NT2/D1 (cell line): ENCODE results near the gene CUL3.
"Not testable (repeated sequence)": the region's sequence is repeated elsewhere in the genome, so short reads cannot be mapped to it uniquely, and the experiment has no call there.

Experiments used
- DNase-seq: peaks from one replicate; pipeline ENCODE4 v3.0.0-alpha.2; 2011; ENCODE audit warnings: low read depth, low spot score
- H3K27me3 ChIP-seq: 2 replicates; pipeline ENCODE4 v1.6.0; 2011; ENCODE audit warnings: mild to moderate bottlenecking; ENCODE audit not compliant: insufficient read length, insufficient read depth
- H3K36me3 ChIP-seq: 2 replicates; pipeline ENCODE4 v1.6.1; 2011; ENCODE audit warnings: mild to moderate bottlenecking, low read length, mixed read lengths; ENCODE audit not compliant: insufficient read depth, insufficient read length
- H3K4me1 ChIP-seq: 2 replicates; pipeline ENCODE4 v1.5.1; 2011; ENCODE audit not compliant: insufficient read depth, insufficient read length
- H3K4me3 ChIP-seq: 2 replicates; pipeline ENCODE4 v1.5.1; 2011; ENCODE audit warnings: low read depth; ENCODE audit not compliant: insufficient read length
- H3K9ac ChIP-seq: 2 replicates; pipeline ENCODE4 v1.6.0; 2011; ENCODE audit warnings: low read depth; ENCODE audit not compliant: insufficient read length
- H3K9me3 ChIP-seq: 2 replicates; pipeline ENCODE4 v1.5.1; 2011; ENCODE audit warnings: mild to moderate bottlenecking, low read length; ENCODE audit not compliant: insufficient read depth
- SUZ12 ChIP-seq: IDR thresholded peaks from 2 replicates; pipeline ENCODE4 v1.6.1; 2011; ENCODE audit not compliant: insufficient read length, insufficient read depth; ENCODE audit errors: extremely low read depth
- YY1 ChIP-seq: IDR thresholded peaks from 2 replicates; pipeline ENCODE4 v1.6.1; 2011; ENCODE audit not compliant: insufficient read length, insufficient read depth
- ZNF274 ChIP-seq: IDR thresholded peaks from 2 replicates; pipeline ENCODE4 v1.6.1; 2011; ENCODE audit warnings: mild to moderate bottlenecking, low read depth, low read length

CUL3 gene

DNA sequence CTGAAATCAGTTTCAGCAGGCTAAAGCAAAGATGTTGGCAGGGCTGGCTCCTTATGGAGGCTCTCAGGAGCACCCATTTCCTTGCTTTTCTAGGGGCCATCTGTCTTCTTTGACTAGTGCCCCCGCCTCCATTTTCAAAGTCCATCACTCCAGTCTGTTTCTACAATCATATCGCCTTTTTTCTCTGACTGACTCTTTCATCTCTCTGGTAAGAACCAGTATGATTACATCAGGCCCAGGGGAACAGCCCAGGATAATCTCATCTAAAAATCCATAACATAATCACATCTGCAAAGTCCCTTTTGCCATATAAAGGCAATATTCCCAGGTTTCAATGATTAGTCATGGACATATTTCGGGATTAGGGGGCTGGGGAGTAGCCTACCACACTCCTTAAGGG, 57.0 kb downstream of the CUL3 start:
- DNase-seq: no peak
- Histone ChIP-seq H3K36me3 (peaks cover 22% of the 10 kb centered on the region), H3K9ac (no peak overlapping the region), H3K9me3 (no peaks in the 10 kb centered on the region), H3K4me3 (no peak overlapping the region), H3K27me3 (no peaks in the 10 kb centered on the region), H3K4me1 (no peaks in the 10 kb centered on the region)
- TF ChIP-seq SUZ12 (no peak), YY1 (no peak), ZNF274 (no peak)

DNA sequence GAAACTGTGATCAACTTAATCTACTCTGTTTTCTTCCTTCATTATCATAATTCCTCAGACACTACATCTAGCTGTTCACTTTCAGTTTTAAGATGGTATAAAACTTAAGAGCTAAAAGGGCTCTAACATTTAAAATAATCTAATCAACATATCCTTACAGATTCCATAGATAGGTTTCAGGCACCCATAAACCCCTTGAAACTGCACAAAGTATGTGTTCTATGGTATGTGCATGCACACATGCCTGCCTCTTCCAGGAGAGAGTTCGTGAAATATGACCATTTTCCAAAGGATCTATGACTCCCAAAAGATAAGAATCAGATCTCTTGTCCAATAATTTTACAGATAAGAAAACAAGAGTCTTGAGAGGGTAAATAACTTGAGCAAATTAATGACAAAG, 59.4 kb downstream of the CUL3 start:
- H3K27me3 ChIP-seq: no peaks in the 10 kb centered on the region
- H3K36me3 ChIP-seq: peaks cover 11% of the 10 kb centered on the region
- no peak overlapping the region for H3K9ac ChIP-seq
- no peaks in the 10 kb centered on the region for H3K4me1 ChIP-seq
- H3K9me3 ChIP-seq: no peaks in the 10 kb centered on the region
- TF ChIP-seq ZNF274 (no peak), YY1 (no peak), SUZ12 (no peak)
- no peak for DNase-seq
- no peak overlapping the region for H3K4me3 ChIP-seq

DNA sequence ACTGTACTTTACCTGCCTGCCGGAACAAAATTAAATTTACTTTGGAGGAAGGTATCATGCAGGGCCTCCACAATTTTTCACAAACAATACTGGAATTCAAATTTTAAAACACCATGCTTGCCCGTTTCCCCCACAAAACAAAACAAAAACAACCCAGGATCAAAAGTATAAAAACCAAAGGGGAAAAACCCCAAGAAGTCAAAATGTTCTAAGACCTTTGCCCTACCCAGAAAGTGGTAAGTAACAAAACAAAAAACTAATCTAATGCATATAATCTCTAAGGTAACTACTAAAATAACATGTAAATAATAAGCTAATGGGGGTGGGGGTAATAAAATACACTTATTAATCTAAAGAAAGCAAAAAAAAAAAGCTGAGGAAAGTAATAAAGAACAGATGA, 60.5 kb downstream of the CUL3 start:
- Histone ChIP-seq H3K27me3 (no peaks in the 10 kb centered on the region), H3K4me1 (no peaks in the 10 kb centered on the region), H3K9ac (no peak overlapping the region), H3K4me3 (no peak overlapping the region), H3K36me3 (peaks cover 9% of the 10 kb centered on the region), H3K9me3 (no peaks in the 10 kb centered on the region)
- TF ChIP-seq ZNF274 (no peak), SUZ12 (no peak)
- no peak for DNase-seq

- Histone ChIP-seq H3K4me1 (no peaks in the 10 kb centered on the region), H3K36me3 (peaks cover 7% of the 10 kb centered on the region), H3K9me3 (no peaks in the 10 kb centered on the region), H3K9ac (no peak overlapping the region), H3K27me3 (no peaks in the 10 kb centered on the region), H3K4me3 (no peak overlapping the region)
- TF ChIP-seq YY1: no peak
- no peak for TF ChIP-seq ZNF274
- TF ChIP-seq SUZ12: no peak
- DNase-seq: no peak
Measured at GRCh38 chr2:224523626-224524577, 61.3 kb downstream of the CUL3 start.

GRCh38 chr2:224522483-224522882, 62.7 kb downstream of the CUL3 start:
- not testable (repeated sequence) for H3K36me3 ChIP-seq, H3K4me3 ChIP-seq, DNase-seq, H3K27me3 ChIP-seq, H3K9ac ChIP-seq, H3K4me1 ChIP-seq, H3K9me3 ChIP-seq

DNA sequence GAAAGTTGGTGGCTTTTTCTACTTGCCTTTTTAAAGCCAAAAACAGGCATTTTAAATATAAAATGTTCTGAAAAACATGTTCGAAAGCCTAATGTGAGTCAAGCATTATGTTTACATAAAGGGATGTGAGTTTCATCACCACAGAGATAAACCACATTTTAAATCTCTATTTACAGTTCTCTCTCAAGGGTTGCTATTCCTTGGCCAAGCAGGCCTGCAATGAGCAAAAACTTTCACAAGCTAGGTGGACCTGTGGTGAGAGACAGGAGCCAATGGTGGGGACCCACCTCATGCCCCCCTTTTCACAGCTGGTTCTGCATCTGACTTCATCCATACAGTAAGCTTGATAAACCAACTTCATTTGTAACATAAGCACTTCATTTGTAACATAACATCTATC, 65.1 kb downstream of the CUL3 start:
- peaks cover 4% of the 10 kb centered on the region for H3K36me3 ChIP-seq
- no peaks in the 10 kb centered on the region for H3K9me3 ChIP-seq
- H3K4me1 ChIP-seq: no peaks in the 10 kb centered on the region
- no peak overlapping the region for H3K9ac ChIP-seq
- no peak overlapping the region for H3K4me3 ChIP-seq
- no peaks in the 10 kb centered on the region for H3K27me3 ChIP-seq
- TF ChIP-seq SUZ12: no peak
- no peak for TF ChIP-seq ZNF274
- TF ChIP-seq YY1: no peak
- DNase-seq: no peak

DNA sequence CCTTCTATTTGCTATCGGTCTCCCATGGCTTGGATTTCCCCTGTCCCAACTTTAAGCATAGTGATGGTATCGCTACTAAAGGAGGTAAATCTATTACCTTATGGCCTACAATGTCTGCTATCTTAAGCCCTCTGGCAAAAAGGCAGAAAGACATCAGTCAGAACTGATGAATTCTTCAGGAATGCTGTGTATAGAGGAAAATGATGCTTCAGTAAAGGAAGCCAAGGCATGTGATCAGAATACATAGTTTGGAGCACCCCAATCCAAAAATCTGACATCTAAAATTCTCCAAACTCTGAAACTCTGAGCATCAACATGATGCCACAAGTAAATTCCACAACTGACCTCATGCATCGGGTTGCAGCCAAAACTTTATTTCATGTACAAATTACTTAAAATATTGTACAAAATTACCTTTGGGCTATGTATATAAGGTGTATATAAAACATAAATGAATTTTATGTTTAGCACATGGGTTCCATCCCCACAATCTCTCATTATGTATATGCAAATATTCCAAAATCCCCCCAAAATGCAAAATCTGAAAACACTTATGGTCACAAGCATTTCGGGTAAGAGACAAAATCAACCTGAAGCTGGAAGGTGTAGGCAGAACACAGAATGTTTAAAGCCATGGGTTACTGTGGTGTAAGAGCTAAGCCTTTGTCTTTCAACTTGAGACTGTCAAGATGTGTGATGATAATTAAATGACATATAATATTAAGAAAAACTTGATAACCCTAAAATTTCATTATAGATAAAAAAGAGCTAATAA, 66.2 kb downstream of the CUL3 start:
- DNase-seq: no peak
- H3K36me3 ChIP-seq: peaks cover 9% of the 10 kb centered on the region
- H3K9me3 ChIP-seq: no peaks in the 10 kb centered on the region
- H3K9ac ChIP-seq: no peak overlapping the region
- H3K4me3 ChIP-seq: no peak overlapping the region
- no peaks in the 10 kb centered on the region for H3K27me3 ChIP-seq
- TF ChIP-seq ZNF274: no peak
- no peak for TF ChIP-seq SUZ12
- TF ChIP-seq YY1: no peak
- no peaks in the 10 kb centered on the region for H3K4me1 ChIP-seq
